Fibroblast of skin of right biceps (primary cell): Measurements from ENCODE around the gene BLCAP.
"Not testable (repeated sequence)": the region's sequence is repeated elsewhere in the genome, so short reads cannot be mapped to it uniquely, and the experiment has no call there.

Source experiments
- DNase-seq: peaks from one replicate; pipeline ENCODE4 v3.0.0-alpha.2; 2013

The BLCAP gene

DNA sequence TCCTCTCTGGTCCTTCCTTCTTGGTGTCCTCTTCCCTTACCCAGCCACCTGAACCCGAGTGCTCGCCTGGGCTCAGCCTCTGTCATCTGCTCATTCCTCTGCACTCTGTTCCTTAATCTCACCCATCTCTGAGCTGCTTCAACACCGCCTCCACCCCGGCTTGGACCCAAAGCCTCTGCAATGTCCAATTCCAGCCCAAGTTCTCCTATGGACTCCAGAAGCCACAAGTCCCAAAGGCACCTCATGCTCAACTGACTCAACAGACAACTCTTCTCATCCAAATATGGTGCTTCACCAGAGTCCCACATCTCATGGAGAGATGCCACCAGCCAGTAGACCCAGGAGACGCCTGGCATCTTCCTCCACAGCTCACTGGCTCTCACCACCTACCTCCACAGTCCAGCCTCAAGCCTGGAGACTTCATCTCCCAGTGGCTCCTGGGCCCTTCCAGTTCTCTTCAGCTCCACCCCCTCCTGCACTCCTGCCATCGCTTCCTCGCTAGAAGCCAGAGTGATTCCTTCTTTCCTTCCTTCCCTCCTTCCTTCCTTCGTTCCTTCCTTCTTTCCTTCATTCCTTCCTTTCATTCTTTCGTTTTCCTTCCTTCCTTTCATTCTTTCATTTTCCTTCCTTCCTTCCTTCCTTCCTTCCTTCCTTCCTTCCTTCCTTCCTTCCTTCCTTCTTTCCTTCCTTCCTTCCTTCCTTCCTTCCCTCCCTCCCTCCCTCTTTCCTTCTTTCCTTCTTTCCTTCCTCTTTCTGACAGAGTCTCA, 47.6 kb downstream of the BLCAP start:
- no peak for DNase-seq

DNA sequence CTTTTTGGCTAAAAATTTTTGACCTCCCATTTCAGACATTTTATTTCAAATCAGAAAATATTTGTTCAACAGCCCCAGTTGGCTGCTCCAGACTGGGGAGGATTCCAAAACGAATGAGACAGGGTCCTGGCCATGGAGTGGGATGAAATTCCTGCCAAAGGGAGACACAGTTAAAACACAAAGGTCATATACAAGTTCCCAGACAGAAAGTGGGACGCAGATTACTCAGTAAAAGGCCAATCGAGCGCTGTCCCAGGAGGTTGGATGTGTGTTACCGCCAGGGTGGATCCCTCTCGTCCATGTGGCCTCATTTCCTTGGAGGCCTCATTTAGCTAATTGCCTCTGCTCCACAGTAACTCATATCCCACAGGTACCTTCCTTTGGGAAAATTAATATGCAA, 48.4 kb downstream of the BLCAP start:
- DNase-seq = no peak

DNA sequence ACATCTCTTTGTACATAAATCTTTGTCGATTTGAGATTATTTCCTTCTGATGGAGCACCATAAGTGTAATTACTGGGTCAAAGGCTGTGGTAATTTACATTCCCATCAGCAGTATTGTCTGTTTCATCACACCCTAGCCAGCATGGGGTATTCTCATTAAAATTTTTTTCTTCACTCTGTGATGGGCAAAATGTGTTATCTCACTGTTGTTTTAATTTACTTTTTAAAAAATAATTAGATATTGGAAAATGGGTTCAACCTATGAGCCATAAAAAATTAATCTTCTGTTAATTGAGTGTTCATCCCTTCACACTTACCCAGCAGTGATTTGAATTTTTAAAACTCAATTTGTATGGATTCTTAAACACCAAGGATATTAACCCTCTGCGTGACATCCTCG, 50.6 kb downstream of the BLCAP start:
- DNase-seq = no peak

GRCh38 chr20:37475252-37475651, 52.4 kb downstream of the BLCAP start:
- no peak for DNase-seq

GRCh38 chr20:37474386-37474785, 53.3 kb downstream of the BLCAP start:
- no peak for DNase-seq

GRCh38 chr20:37473249-37474000, 54.3 kb downstream of the BLCAP start:
- DNase-seq = no peak

GRCh38 chr20:37472435-37472834, 55.2 kb downstream of the BLCAP start:
- DNase-seq = not testable (repeated sequence)

GRCh38 chr20:37471741-37472235, 55.9 kb downstream of the BLCAP start:
- DNase-seq = no peak

- DNase-seq = not testable (repeated sequence)
These were observed 57.5 kb downstream of the BLCAP start for GRCh38 chr20:37470190-37470589.

GRCh38 chr20:37469531-37469930, 58.1 kb downstream of the BLCAP start:
- DNase-seq = no peak

GRCh38 chr20:37468886-37469285, 58.8 kb downstream of the BLCAP start:
- no peak for DNase-seq
